IMR-90 (cell line): ENCODE data around the gene EDN3. TPM values are rescaled to one million over a fixed set of nuclear protein-coding genes. Genes with fewer than 3 reads are reported as not detected.

Source experiments
- ATAC-seq: fragments of 200-7000 bp; cut with Tn5 transposase; 2 replicates; pipeline ENCODE4 v1.9.1; 2020; ENCODE audit warnings: low read depth, mild to moderate bottlenecking, moderate library complexity
- BruUV-seq: library from RNA; stranded (reverse); fragments of 400-500 nt; replicated peaks from 2 replicates; lab custom pipeline; 2021; lab: Mats Ljungman, UMichigan
- CTCF ChIA-PET: fragments of 300-600 bp; formaldehyde crosslinking; extraction: SDS; loops from one replicate; lab custom pipeline; 2021; ENCODE audit warnings: antibody characterized with exemption; lab: Yijun Ruan, JAX
- POLR2A ChIA-PET: fragments of 300-600 bp; sonication (Branson Sonifier 250); formaldehyde crosslinking; loops from one replicate; lab custom pipeline; 2022; ENCODE audit warnings: antibody characterized with exemption; ENCODE audit not compliant: unreplicated experiment; lab: Charles Lee
- DNase-seq: peaks from one replicate; pipeline ENCODE4 v3.0.0; 2013
- H2AFZ ChIP-seq: replicated peaks from 2 replicates; pipeline ENCODE3; 2013; ENCODE audit warnings: low read length, mild to moderate bottlenecking; ENCODE audit not compliant: poor library complexity
- H2AK5ac ChIP-seq: 2 replicates; pipeline ENCODE4 v1.6.1; 2013; ENCODE audit warnings: low read depth, low read length, inconsistent platforms
- H2AK9ac ChIP-seq: replicated peaks from 2 replicates; pipeline ENCODE3; 2013; ENCODE audit warnings: mild to moderate bottlenecking, low read depth, low read length, moderate library complexity; ENCODE audit not compliant: poor library complexity
- H2BK120ac ChIP-seq: 2 replicates; pipeline ENCODE4 v1.6.1; 2013; ENCODE audit warnings: low read depth, low read length, inconsistent platforms
- H2BK15ac ChIP-seq: 3 replicates; pipeline ENCODE4 v1.6.1; 2013; ENCODE audit warnings: low read depth, low read length, inconsistent platforms
- H2BK20ac ChIP-seq: 2 replicates; pipeline ENCODE4 v1.6.1; 2013; ENCODE audit warnings: low read depth, mild to moderate bottlenecking, inconsistent platforms, low read length, moderate library complexity
- H2BK5ac ChIP-seq: 2 replicates; pipeline ENCODE4 v1.6.1; 2013; ENCODE audit warnings: mild to moderate bottlenecking, low read depth, low read length, inconsistent platforms; ENCODE audit not compliant: poor library complexity, severe bottlenecking
- H3K14ac ChIP-seq: replicated peaks from 2 replicates; pipeline ENCODE4 v1.6.1; 2013; ENCODE audit warnings: low read depth, low read length, inconsistent platforms
- H3K18ac ChIP-seq: 2 replicates; pipeline ENCODE4 v1.6.1; 2013; ENCODE audit warnings: low read depth, low read length, control low read depth
- H3K23ac ChIP-seq: 2 replicates; pipeline ENCODE4 v1.6.1; 2013; ENCODE audit warnings: low read depth, low read length, inconsistent platforms
- H3K27ac ChIP-seq: 2 replicates; pipeline ENCODE4 v1.5.1; 2013; ENCODE audit warnings: mild to moderate bottlenecking, control low read depth, low read length; ENCODE audit not compliant: insufficient read depth
- H3K27me3 ChIP-seq: 2 replicates; pipeline ENCODE4 v1.6.1; 2013; ENCODE audit warnings: low read length; ENCODE audit not compliant: control insufficient read depth, insufficient read depth
- H3K36me3 ChIP-seq: 2 replicates; pipeline ENCODE4 v1.6.1; 2013; ENCODE audit warnings: low read length, mixed read lengths; ENCODE audit not compliant: control insufficient read depth, insufficient read depth
- H3K4ac ChIP-seq: 2 replicates; pipeline ENCODE4 v1.6.1; 2013; ENCODE audit warnings: low read depth, low read length, inconsistent platforms
- H3K4me1 ChIP-seq: 2 replicates; pipeline ENCODE4 v1.6.1; 2013; ENCODE audit warnings: low read length, mixed read lengths; ENCODE audit not compliant: control insufficient read depth, insufficient read depth
- H3K4me2 ChIP-seq: 2 replicates; pipeline ENCODE4 v1.6.1; 2013; ENCODE audit warnings: low read depth, mild to moderate bottlenecking, control low read depth, low read length, moderate library complexity
- H3K4me3 ChIP-seq: 2 replicates; pipeline ENCODE4 v1.5.1; 2013; ENCODE audit warnings: low read depth, mild to moderate bottlenecking, control low read depth, low read length, moderate library complexity; ENCODE audit not compliant: insufficient read depth
- H3K56ac ChIP-seq: 2 replicates; pipeline ENCODE4 v1.6.1; 2013; ENCODE audit warnings: low read length, inconsistent platforms; ENCODE audit not compliant: insufficient read depth; ENCODE audit errors: extremely low read depth
- H3K79me1 ChIP-seq, 2 experiments: 2 replicates each; pipeline ENCODE4 v1.6.1; 2013; ENCODE audit warnings: low read length in 2 of 2, inconsistent platforms in 1 of 2, low read depth in 1 of 2
- H3K9ac ChIP-seq: 2 replicates; pipeline ENCODE4 v1.6.1; 2013; ENCODE audit warnings: low read depth, low read length, control low read depth
- H3K9me1 ChIP-seq: 2 replicates; pipeline ENCODE4 v1.6.1; 2013; ENCODE audit warnings: low read length, inconsistent platforms; ENCODE audit not compliant: insufficient read depth
- H3K9me3 ChIP-seq: 2 replicates; pipeline ENCODE4 v1.6.1; 2013; ENCODE audit warnings: low read length; ENCODE audit not compliant: control insufficient read depth, insufficient read depth
- H4K20me1 ChIP-seq: 2 replicates; pipeline ENCODE4 v1.6.1; 2013; ENCODE audit warnings: low read length, inconsistent platforms; ENCODE audit not compliant: insufficient read depth
- H4K5ac ChIP-seq: 2 replicates; pipeline ENCODE4 v1.6.1; 2013; ENCODE audit warnings: mild to moderate bottlenecking, low read depth, low read length, control low read depth
- H4K8ac ChIP-seq, 2 experiments: 2 replicates each; pipeline ENCODE4 v1.6.1; 2013; ENCODE audit warnings: low read depth in 2 of 2, low read length in 2 of 2, control low read depth in 1 of 2, inconsistent platforms in 1 of 2
- H4K91ac ChIP-seq: 2 replicates; pipeline ENCODE4 v1.6.1; 2013; ENCODE audit warnings: low read depth, low read length, inconsistent platforms; ENCODE audit not compliant: insufficient read depth
- BHLHE40 ChIP-seq: fragments of 150-350 bp; IDR thresholded peaks from 2 replicates; pipeline ENCODE4 v1.6.1; 2016; ENCODE audit warnings: mild to moderate bottlenecking, low read depth, low read length
- CEBPB ChIP-seq: IDR thresholded peaks from 2 replicates; pipeline ENCODE4 v1.6.1; 2012; ENCODE audit warnings: low read depth, low read length, improper control_type of control experiment
- CHD1 ChIP-seq: IDR thresholded peaks from 2 replicates; pipeline ENCODE4 v1.6.1; 2012; ENCODE audit warnings: low read depth, low read length, improper control_type of control experiment
- CTCF ChIP-seq: conservative IDR thresholded peaks from 2 replicates; pipeline ENCODE4 v1.5.1; 2012; ENCODE audit warnings: mild to moderate bottlenecking, low read depth, low read length, improper control_type of control experiment
- ELK1 ChIP-seq: fragments of 150-350 bp; IDR thresholded peaks from 2 replicates; pipeline ENCODE4 v1.6.1; 2016; ENCODE audit warnings: low read depth, mild to moderate bottlenecking, low read length, moderate library complexity, borderline replicate concordance
- FOS ChIP-seq: fragments of 150-350 bp; IDR thresholded peaks from 2 replicates; pipeline ENCODE4 v1.6.1; 2016; ENCODE audit warnings: low read depth, low read length
- MAFK ChIP-seq: IDR thresholded peaks from 2 replicates; pipeline ENCODE4 v1.6.1; 2012; ENCODE audit warnings: low read depth, low read length, improper control_type of control experiment
- MXI1 ChIP-seq: IDR thresholded peaks from 2 replicates; pipeline ENCODE4 v1.6.1; 2012; ENCODE audit warnings: low read depth, mild to moderate bottlenecking, low read length, moderate library complexity, borderline replicate concordance
- NFE2L2 ChIP-seq: fragments of 150-350 bp; IDR thresholded peaks from 2 replicates; pipeline ENCODE4 v1.6.1; 2016; ENCODE audit warnings: low read depth, mild to moderate bottlenecking, low read length
- POLR2A ChIP-seq: IDR thresholded peaks from 2 replicates; pipeline ENCODE4 v1.6.1; 2012; ENCODE audit warnings: mild to moderate bottlenecking, low read depth, low read length
- RAD21 ChIP-seq: IDR thresholded peaks from 2 replicates; pipeline ENCODE4 v1.6.1; 2012; ENCODE audit warnings: low read length, improper control_type of control experiment
- RCOR1 ChIP-seq: IDR thresholded peaks from 2 replicates; pipeline ENCODE4 v1.6.1; 2012; ENCODE audit warnings: mild to moderate bottlenecking, low read length, improper control_type of control experiment; ENCODE audit not compliant: insufficient replicate concordance
- RFX5 ChIP-seq: IDR thresholded peaks from 2 replicates; pipeline ENCODE4 v1.8.0; 2012; ENCODE audit warnings: low read depth, mild to moderate bottlenecking, low read length, moderate library complexity
- SMC3 ChIP-seq: fragments of 150-350 bp; IDR thresholded peaks from 2 replicates; pipeline ENCODE4 v1.6.1; 2016; ENCODE audit warnings: low read depth, mild to moderate bottlenecking, antibody characterized with exemption, low read length, moderate library complexity
- WGBS, 2 experiments: methylation state at CpG; one replicate each; pipeline versions ENCODE4 v1.1.5 to v1.1.7; 2013; ENCODE audit warnings: missing lambda C conversion rate in 2 of 2; ENCODE audit not compliant: insufficient read length in 1 of 2; ENCODE audit errors: extremely low coverage in 2 of 2; 5-methylcytosine and 5-hydroxymethylcytosine counted together
- dilution Hi-C: fragments of 300-500 bp; cut with HindIII; formaldehyde crosslinking; loops from one replicate; pipeline ENCODE4 v1.14.3; 2018; ENCODE audit warnings: low sequenced_read_pairs; ENCODE audit not compliant: unreplicated experiment
- in situ Hi-C: fragments of 300-500 bp; cut with MboI; formaldehyde crosslinking; loops from 3 replicates; pipeline ENCODE4 v1.14.3; 2019; ENCODE audit warnings: low sequenced_read_pairs, inconsistent platforms, mixed read lengths
- intact Hi-C: fragments of 100-400 bp; cut with micrococcal nuclease; formaldehyde crosslinking; loops from 2 replicates; pipeline ENCODE4 v1.10.0; 2022
- polyA plus RNA-seq, 3 experiments: library from polyadenylated mRNA; depleted of rRNA; stranded (reverse); fragments of >200 nt; gene quantifications; 2 replicates each; pipeline ENCODE4 v1.2.3, GENCODE V29; 2012; ENCODE audit warnings: low replicate concordance in 1 of 3
- total RNA-seq: library from RNA; depleted of rRNA; stranded (reverse); fragments of >200 nt; gene quantifications from 2 replicates; pipeline ENCODE4 v1.2.3, GENCODE V29; 2012
- TF ChIP-seq, protein P1 (sequence below): fragments of 150-350 bp; IDR thresholded peaks from 2 replicates; pipeline ENCODE4 v1.6.1; 2017; ENCODE audit warnings: mild to moderate bottlenecking, antibody characterized with exemption, low read length, low read depth

EDN3 gene
- total and polyA plus RNA-seq, 2 of the 4 experiments (the other 2 are of a cell fraction): not detected

GRCh38 chr20:59342023-59342957 lies 41.9 kb downstream of the EDN3 start:
- H2BK20ac ChIP-seq: no peak overlapping the region
- H3K9me3 ChIP-seq: peaks cover 6% of the 10 kb centered on the region; the same call in 1 of the 2 replicates
- intact Hi-C loops: no loop called here
- dilution Hi-C loops: no loop called here
- H3K14ac ChIP-seq: no peak overlapping the region
- no peak overlapping the region for H2BK15ac ChIP-seq
- H4K20me1 ChIP-seq: no peaks in the 10 kb centered on the region
- H2BK5ac ChIP-seq: no peak overlapping the region
- no peak overlapping the region for H2AK9ac ChIP-seq
- no peaks in the 10 kb centered on the region for H3K4me1 ChIP-seq
- H3K79me1 ChIP-seq: no peaks in the 10 kb centered on the region
- DNase-seq (no peak), ATAC-seq (no peak)
- H4K8ac ChIP-seq: no peak overlapping the region
- H3K56ac ChIP-seq: no peak overlapping the region
- no peaks in the 10 kb centered on the region for H3K27me3 ChIP-seq
- H3K4ac ChIP-seq: no peak overlapping the region
- H3K36me3 ChIP-seq: no peaks in the 10 kb centered on the region
- H3K9me1 ChIP-seq: no peaks in the 10 kb centered on the region
- H2AFZ ChIP-seq: no peak overlapping the region
- in situ Hi-C loops: no loop called here
- CTCF ChIA-PET: no interaction called here
- no peak overlapping the region for H3K18ac ChIP-seq
- POLR2A ChIA-PET: no interaction called here
- no peak overlapping the region for H4K5ac ChIP-seq
- no peak overlapping the region for H4K91ac ChIP-seq
- no peak overlapping the region for H3K27ac ChIP-seq
- H3K23ac ChIP-seq: no peak overlapping the region
- no peak overlapping the region for H3K4me3 ChIP-seq
- no peak overlapping the region for H3K9ac ChIP-seq
- H2AK5ac ChIP-seq: no peak overlapping the region
- WGBS, 2 experiments: 37% methylated on average over 6 of the region's 28 CpGs; no CpG with 5 or more reads in 1 of the 2 experiments
- BruUV-seq: no TSS peak
- H2BK120ac ChIP-seq: no peak overlapping the region
- H3K4me2 ChIP-seq: no peak overlapping the region
- TF ChIP-seq FOS (no peak), ELK1 (no peak), RFX5 (no peak), SMC3 (no peak), MXI1 (no peak), CHD1 (no peak), NFE2L2 (no peak), CTCF (no peak), MAFK (no peak), CEBPB (no peak), POLR2A (no peak), RCOR1 (no peak), RAD21 (no peak), BHLHE40 (no peak)
- TF ChIP-seq, protein P1, sequence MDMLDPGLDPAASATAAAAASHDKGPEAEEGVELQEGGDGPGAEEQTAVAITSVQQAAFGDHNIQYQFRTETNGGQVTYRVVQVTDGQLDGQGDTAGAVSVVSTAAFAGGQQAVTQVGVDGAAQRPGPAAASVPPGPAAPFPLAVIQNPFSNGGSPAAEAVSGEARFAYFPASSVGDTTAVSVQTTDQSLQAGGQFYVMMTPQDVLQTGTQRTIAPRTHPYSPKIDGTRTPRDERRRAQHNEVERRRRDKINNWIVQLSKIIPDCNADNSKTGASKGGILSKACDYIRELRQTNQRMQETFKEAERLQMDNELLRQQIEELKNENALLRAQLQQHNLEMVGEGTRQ: no peak
